Measurements from ENCODE around the gene PTTG1IP.

The PTTG1IP gene

GRCh38 chr21:44822484-44823178 lies 50.9 kb downstream of the PTTG1IP start:
- no peak for DNase-seq

GRCh38 chr21:44820851-44821250 lies 52.6 kb downstream of the PTTG1IP start:
- no peak for DNase-seq

- no peak for DNase-seq
Observed at GRCh38 chr21:44819283-44820243, 53.9 kb downstream of the PTTG1IP start.

- DNase-seq, result no peak
Observed at GRCh38 chr21:44818640-44819011, 54.9 kb downstream of the PTTG1IP start.

- DNase-seq, result peak; percentile 92
Observed at GRCh38 chr21:44817914-44818639, 55.4 kb downstream of the PTTG1IP start, which contains the start of gene SUMO3. Gene SUMO3, minus strand, starts transcription at chr21:44818062. Its CDS starts 94 bp downstream, at chr21:44817968.

- DNase-seq, result peak; percentile 77
Observed at GRCh38 chr21:44817506-44817880, 56.0 kb downstream of the PTTG1IP start.

- no peak for DNase-seq
Observed at GRCh38 chr21:44816761-44817505, 56.6 kb downstream of the PTTG1IP start.

GRCh38 chr21:44815852-44816628 lies 57.5 kb downstream of the PTTG1IP start:
- DNase-seq, result no peak

GRCh38 chr21:44815225-44815624 lies 58.3 kb downstream of the PTTG1IP start:
- DNase-seq, result no peak

- no peak for DNase-seq
Observed at GRCh38 chr21:44814498-44815023, 58.9 kb downstream of the PTTG1IP start.

- DNase-seq, result no peak
Observed at GRCh38 chr21:44813727-44814126, 59.8 kb downstream of the PTTG1IP start.

- no peak for DNase-seq
Observed at GRCh38 chr21:44813149-44813548, 60.3 kb downstream of the PTTG1IP start.

GRCh38 chr21:44812640-44813039 lies 60.9 kb downstream of the PTTG1IP start:
- no peak for DNase-seq

- DNase-seq, result no peak
Observed at GRCh38 chr21:44810779-44811178, 62.7 kb downstream of the PTTG1IP start.

- no peak for DNase-seq
Observed at GRCh38 chr21:44805859-44806258, 67.6 kb downstream of the PTTG1IP start.

GRCh38 chr21:44805226-44805625 lies 68.3 kb downstream of the PTTG1IP start:
- DNase-seq, result no peak

GRCh38 chr21:44804762-44805161 lies 68.7 kb downstream of the PTTG1IP start:
- no peak for DNase-seq

- no peak for DNase-seq
Observed at GRCh38 chr21:44803651-44804050, 69.8 kb downstream of the PTTG1IP start.

GRCh38 chr21:44802396-44803153 lies 70.9 kb downstream of the PTTG1IP start:
- DNase-seq, result no peak

Measured in right kidney (tissue), 1 donor.